Left ventricle myocardium inferior (tissue), 1 donor: Measurements from ENCODE around the gene L3MBTL2. TPM values are rescaled to one million over a fixed set of nuclear protein-coding genes. Genes with fewer than 3 reads are reported as not detected.

Source experiments
- DNase-seq: peaks from one replicate; pipeline ENCODE4 v3.0.0-alpha.2; 2020
- H3K27ac ChIP-seq: fragments of 200-600 bp; replicated peaks from 2 replicates; pipeline ENCODE4 v1.8.0; 2021
- H3K27me3 ChIP-seq: fragments of 200-600 bp; 2 replicates; pipeline ENCODE4 v1.8.0; 2021; ENCODE audit warnings: low read depth
- H3K36me3 ChIP-seq: fragments of 200-600 bp; 2 replicates; pipeline ENCODE4 v1.8.0; 2021
- H3K4me1 ChIP-seq: fragments of 200-600 bp; 2 replicates; pipeline ENCODE4 v1.8.0; 2021
- H3K4me3 ChIP-seq: fragments of 200-600 bp; 2 replicates; pipeline ENCODE4 v1.8.0; 2021; ENCODE audit warnings: mild to moderate bottlenecking, moderate library complexity
- H3K9me3 ChIP-seq: fragments of 200-600 bp; replicated peaks from 2 replicates; pipeline ENCODE4 v1.8.0; 2021
- intact Hi-C: fragments of 100-400 bp; cut with micrococcal nuclease; formaldehyde crosslinking; loops from one replicate; pipeline ENCODE4 v1.11.0; 2022
- total RNA-seq: library from RNA; stranded (reverse); fragmentation: NEBNext Ultra II Directional; extraction: Animal tissue kit (Norgen Biotek cat#: 25700); gene quantifications from one replicate; pipeline ENCODE4 v1.2.1, GENCODE V29; 2021
- TF ChIP-seq, protein P1 (sequence below): fragments of 200-600 bp; IDR thresholded peaks from 2 replicates; pipeline ENCODE4 v1.8.0; 2021; ENCODE audit warnings: antibody characterized with exemption, mild to moderate bottlenecking, borderline replicate concordance
- donor health status: DM: no; HTN: yes; CAD: no; lungs with severe emphysema.

The L3MBTL2 gene
- total RNA-seq, 1 donor from 2014 or later: 15.2 TPM

DNA sequence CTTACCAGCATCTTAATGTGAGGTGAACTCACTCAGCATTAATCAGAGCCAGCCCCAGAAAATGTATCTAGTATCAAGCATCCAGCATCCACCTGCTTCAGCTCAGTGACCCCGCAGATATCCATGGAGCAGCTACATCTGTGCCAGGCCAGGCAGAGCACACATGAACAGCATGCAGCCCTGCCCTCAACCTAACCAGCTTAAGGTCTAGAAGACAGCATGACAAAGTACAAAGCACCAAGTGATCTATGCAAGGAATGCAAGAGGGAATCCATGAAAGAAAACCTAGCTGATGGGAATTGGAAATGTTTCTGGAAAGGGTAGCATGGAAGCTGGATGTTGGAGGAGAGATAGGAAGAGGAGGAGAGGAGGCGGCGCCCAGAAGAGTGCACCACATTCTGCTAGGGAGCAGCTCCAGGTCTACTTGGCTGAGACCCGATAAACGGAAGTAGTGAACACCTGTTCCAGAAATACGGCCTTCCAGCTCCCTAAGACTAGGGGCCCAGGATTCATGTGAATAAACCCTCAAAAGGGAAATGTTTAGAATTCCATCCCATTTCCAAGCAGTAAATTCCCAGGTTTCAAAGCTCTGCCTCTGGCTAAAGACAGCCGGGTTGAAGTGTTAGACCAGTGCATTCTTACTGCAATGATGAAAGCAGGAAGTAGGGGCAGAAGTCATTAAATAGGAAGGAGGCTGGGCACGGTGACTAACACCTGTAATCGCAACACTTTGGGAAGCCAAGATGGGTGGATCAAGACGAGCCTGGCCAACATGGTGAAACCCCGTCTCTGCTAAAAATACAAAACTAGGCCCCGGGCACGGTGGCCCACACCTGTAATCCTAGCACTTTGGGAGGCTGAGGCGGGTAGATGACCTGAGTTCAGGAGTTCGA, 23.5 kb upstream of the L3MBTL2 start:
- DNase-seq: no peak
- Histone ChIP-seq H3K4me1 (peaks cover 31% of the 10 kb centered on the region), H3K4me3 (no peak overlapping the region), H3K27ac (peak overlapping the region; percentile 5), H3K9me3 (no peaks in the 10 kb centered on the region), H3K36me3 (peaks cover 35% of the 10 kb centered on the region), H3K27me3 (no peaks in the 10 kb centered on the region)
- intact Hi-C loops: no loop called here
- TF ChIP-seq, protein P1, sequence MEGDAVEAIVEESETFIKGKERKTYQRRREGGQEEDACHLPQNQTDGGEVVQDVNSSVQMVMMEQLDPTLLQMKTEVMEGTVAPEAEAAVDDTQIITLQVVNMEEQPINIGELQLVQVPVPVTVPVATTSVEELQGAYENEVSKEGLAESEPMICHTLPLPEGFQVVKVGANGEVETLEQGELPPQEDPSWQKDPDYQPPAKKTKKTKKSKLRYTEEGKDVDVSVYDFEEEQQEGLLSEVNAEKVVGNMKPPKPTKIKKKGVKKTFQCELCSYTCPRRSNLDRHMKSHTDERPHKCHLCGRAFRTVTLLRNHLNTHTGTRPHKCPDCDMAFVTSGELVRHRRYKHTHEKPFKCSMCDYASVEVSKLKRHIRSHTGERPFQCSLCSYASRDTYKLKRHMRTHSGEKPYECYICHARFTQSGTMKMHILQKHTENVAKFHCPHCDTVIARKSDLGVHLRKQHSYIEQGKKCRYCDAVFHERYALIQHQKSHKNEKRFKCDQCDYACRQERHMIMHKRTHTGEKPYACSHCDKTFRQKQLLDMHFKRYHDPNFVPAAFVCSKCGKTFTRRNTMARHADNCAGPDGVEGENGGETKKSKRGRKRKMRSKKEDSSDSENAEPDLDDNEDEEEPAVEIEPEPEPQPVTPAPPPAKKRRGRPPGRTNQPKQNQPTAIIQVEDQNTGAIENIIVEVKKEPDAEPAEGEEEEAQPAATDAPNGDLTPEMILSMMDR: no peak

DNA sequence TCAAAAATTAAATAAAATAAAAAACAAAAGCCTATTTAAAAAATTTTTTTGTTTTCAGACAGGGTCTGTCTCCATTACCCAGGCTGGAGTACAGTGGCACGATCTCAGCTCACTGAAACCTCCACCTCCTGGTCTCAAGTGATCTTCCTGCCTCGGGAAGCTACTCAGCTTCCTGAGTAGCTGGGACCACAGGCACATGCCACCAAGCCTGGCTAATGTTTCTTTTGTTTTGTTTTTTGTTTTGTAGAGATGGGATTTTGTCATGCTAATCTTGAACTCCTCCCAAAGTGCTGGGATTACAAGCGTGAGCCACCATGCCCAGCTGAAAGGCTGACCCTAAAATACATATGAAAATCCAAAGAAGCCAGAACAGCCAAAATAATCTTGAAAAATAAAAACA, 20.4 kb upstream of the L3MBTL2 start:
- H3K4me1 ChIP-seq: peaks cover 8% of the 10 kb centered on the region
- no peak for DNase-seq
- intact Hi-C loops: no loop called here
- H3K27me3 ChIP-seq: no peaks in the 10 kb centered on the region
- no peak overlapping the region for H3K4me3 ChIP-seq
- no peaks in the 10 kb centered on the region for H3K9me3 ChIP-seq
- TF ChIP-seq, protein P1: no peak
- H3K27ac ChIP-seq: no peak overlapping the region
- peaks cover 10% of the 10 kb centered on the region for H3K36me3 ChIP-seq

DNA sequence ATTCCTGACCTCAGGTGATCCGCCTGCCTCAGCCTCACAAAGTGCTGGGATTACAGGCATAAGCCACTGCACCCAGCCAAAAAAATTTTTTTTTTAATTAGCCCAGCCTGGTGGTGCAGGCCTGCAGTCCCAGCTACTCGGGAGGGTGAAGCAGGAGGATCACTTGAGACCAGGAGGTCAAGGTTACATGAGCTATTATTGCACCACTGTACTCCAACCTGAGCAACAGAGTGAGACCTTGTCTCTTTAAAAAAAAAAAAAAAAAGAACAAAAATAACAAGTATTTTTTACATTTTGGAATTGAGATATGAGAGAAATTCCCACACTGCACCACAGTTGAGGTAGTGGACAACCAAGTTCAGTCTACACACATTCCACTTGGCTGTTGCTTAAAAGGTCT, 13.6 kb upstream of the L3MBTL2 start:
- peaks cover under 1% of the 10 kb centered on the region for H3K4me1 ChIP-seq
- H3K9me3 ChIP-seq: no peaks in the 10 kb centered on the region
- DNase-seq: no peak
- no peaks in the 10 kb centered on the region for H3K27me3 ChIP-seq
- TF ChIP-seq, protein P1: no peak
- intact Hi-C loops: no loop called here
- H3K36me3 ChIP-seq: no peaks in the 10 kb centered on the region
- H3K4me3 ChIP-seq: no peak overlapping the region
- no peak overlapping the region for H3K27ac ChIP-seq

DNA sequence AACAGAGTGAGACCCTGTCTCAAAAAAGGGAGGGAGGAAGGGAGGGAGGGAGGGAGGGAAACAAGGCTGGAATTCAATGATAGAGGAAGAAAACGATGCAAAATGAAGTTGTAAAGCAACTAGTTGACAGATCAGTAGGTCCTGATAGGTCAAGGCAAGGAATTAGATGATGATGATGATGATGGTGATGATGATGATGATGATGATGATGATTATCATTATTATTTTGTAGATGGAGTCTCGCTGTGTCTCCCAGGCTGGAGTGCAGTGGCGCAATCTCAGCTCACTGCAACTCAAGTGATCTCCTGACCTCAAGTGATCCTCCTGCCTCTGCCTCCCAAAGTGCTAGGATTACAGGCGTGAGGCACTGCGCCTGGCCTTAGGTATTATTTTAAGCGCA, 11.3 kb upstream of the L3MBTL2 start:
- Histone ChIP-seq H3K27ac (no peak overlapping the region), H3K36me3 (no peaks in the 10 kb centered on the region), H3K9me3 (no peaks in the 10 kb centered on the region), H3K4me1 (peaks cover 21% of the 10 kb centered on the region), H3K4me3 (no peak overlapping the region), H3K27me3 (no peaks in the 10 kb centered on the region)
- intact Hi-C loops: no loop called here
- no peak for DNase-seq
- TF ChIP-seq, protein P1: no peak

DNA sequence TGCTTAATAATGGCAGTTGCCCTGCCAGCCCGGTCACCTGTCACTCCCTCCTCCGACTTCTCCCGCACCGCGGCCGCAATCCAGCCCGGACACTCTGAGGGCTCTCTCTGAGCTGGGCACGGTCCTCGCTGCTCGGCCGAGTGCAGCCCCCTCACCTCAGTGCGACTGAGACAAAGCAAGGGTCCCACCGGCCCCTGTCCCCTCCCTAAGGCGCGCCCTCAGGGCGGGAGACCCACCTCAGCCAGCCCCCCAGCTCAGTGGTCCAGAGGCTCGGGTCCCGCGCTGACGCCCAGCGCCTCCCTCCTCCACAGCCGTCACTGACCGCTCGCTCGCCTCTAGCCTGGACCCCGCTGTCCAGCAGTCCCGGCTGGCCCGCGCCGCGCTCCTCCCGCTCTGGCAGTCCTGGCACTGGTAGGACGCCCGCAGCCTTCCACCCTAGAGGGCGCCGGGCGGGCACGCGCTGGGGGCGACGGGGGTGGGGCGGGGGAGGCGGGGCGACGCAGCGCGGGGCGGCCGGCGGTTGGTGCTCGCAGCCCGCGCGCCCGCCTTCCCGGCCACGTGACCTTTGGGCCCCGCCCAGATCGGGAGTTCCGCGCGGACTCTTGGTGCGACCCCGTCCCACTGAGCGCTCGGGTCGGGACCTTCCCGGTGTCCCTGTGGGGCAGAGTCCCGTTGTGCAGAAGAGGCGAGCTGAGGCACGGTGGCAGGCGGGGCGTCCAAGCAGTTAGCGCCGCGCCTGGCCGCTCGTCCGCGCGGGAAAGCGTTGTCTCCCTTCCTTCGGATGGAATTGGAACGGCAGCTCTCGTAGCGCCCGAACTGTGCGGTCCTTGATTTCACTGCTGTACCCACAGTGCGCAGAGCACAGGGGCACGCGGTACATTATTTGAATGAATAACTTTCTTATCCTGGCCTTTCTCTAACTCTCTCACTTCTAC, 7.8 kb upstream of the L3MBTL2 start:
- peak overlapping the region; percentile 86 for H3K4me3 ChIP-seq
- peak; percentile 87 for DNase-seq
- intact Hi-C loops: no loop called here
- H3K27ac ChIP-seq: peak overlapping the region; percentile 80
- TF ChIP-seq, protein P1: peak; percentile 29
- no peaks in the 10 kb centered on the region for H3K27me3 ChIP-seq
- H3K9me3 ChIP-seq: no peaks in the 10 kb centered on the region
- H3K4me1 ChIP-seq: peaks cover 21% of the 10 kb centered on the region
- no peaks in the 10 kb centered on the region for H3K36me3 ChIP-seq
